ENCODE measurements around the gene LATS1. TPM values are rescaled to one million over a fixed set of nuclear protein-coding genes. Genes with fewer than 3 reads are reported as not detected.

The LATS1 gene
- total RNA-seq, 1 experiment from 2014 or later = 25.1 TPM

- Histone ChIP-seq H4K20me1 (ENCODE audit: control insufficient read depth, insufficient read depth, insufficient read length) (no peaks in the 10 kb centered on the region), H2BK120ac (ENCODE audit: low read depth, low read length, poor library complexity, severe bottlenecking) (no peak overlapping the region), H2AK5ac (ENCODE audit: insufficient read length, low read length) (no peak overlapping the region), H3K23ac (ENCODE audit: insufficient read length, low read depth, low read length) (no peak overlapping the region), H3K79me2 (ENCODE audit: insufficient read depth, low read length) (no peaks in the 10 kb centered on the region), H3K27ac (ENCODE audit: insufficient read length, low read depth, low read length) (no peak overlapping the region), H3K79me1 (ENCODE audit: insufficient read depth, low read depth, low read length, poor library complexity, severe bottlenecking) (no peaks in the 10 kb centered on the region), H4K8ac (replicated peaks; ENCODE audit: insufficient read length, low read depth, low read length) (no peak overlapping the region), H3K27me3 (ENCODE audit: insufficient read depth, low read length) (no peaks in the 10 kb centered on the region), H3K9ac (ENCODE audit: extremely low read depth, insufficient read length, low read length) (no peak overlapping the region), H3T11ph (ENCODE audit: low read length) (no peak overlapping the region), H2BK20ac (ENCODE audit: low read depth, low read length, poor library complexity, severe bottlenecking) (no peak overlapping the region), H3K18ac (ENCODE audit: insufficient read length, low read depth, low read length) (no peak overlapping the region), H3K4me2 (ENCODE audit: insufficient read depth, insufficient read length, low read length) (no peak overlapping the region), H2BK15ac (ENCODE audit: low read depth, low read length) (no peak overlapping the region), H2AFZ (ENCODE audit: low read length) (no peak overlapping the region), H4K91ac (ENCODE audit: insufficient read length, low read depth, low read length) (no peak overlapping the region), H3K4me1 (ENCODE audit: insufficient read depth, low read length) (no peaks in the 10 kb centered on the region), H2BK12ac (ENCODE audit: insufficient read length, low read depth, low read length) (no peak overlapping the region), H3K14ac (ENCODE audit: insufficient read depth, low read length) (no peak overlapping the region), H3K56ac (ENCODE audit: insufficient read length, low read depth, low read length) (no peak overlapping the region), H3K23me2 (ENCODE audit: insufficient read length, low read depth, low read length, poor library complexity, severe bottlenecking) (peaks cover 6% of the 10 kb centered on the region), H3K4ac (ENCODE audit: low read depth, low read length) (no peak overlapping the region), H2BK5ac (ENCODE audit: insufficient read length, low read length) (no peak overlapping the region), H4K5ac (ENCODE audit: insufficient read length, low read depth, low read length) (no peak overlapping the region), H3K9me3 (ENCODE audit: control insufficient read depth, low read depth, low read length) (no peaks in the 10 kb centered on the region)
- DNase-seq = no peak
- Mint-ChIP-seq H3K27me3 (ENCODE audit: low read depth) (no peaks in the 10 kb centered on the region), H3K4me1 (peaks cover 5 to 7% of the 10 kb centered on the region in 2 experiments; a peak in 3 of 4 replicates), H3K4me3 (no peak overlapping the region), H3K9me3 (no peaks in the 10 kb centered on the region), H3K27ac (no peak overlapping the region), H3K36me3 (ENCODE audit: insufficient read depth in 1 of 3, low read depth in 3 of 3) (no peaks in the 10 kb centered on the region; a peak in 1 of 7 replicates)
- TF ChIP-seq CTCF (conservative IDR thresholded peaks at IDR 0.05) = no peak
Observed at GRCh38 chr6:149651056-149651455, 66.8 kb downstream of the LATS1 start.
